Measurements from ENCODE around the gene KCNK7.
A peak's percentile ranks its signal among the peaks of the same experiment; 100 is the strongest.

KCNK7 gene

GRCh38 chr11:65559535-65559934 is 36.1 kb downstream of the KCNK7 start:
- Histone ChIP-seq H3K27ac (ENCODE audit: low read depth, low read length) (peak overlapping the region; percentile 36), H3K9me3 (ENCODE audit: insufficient read depth, low read depth, low read length) (no peaks in the 10 kb centered on the region), H4K91ac (ENCODE audit: low read depth, low read length) (peak overlapping the region; percentile 93), H3K79me1 (ENCODE audit: low read length) (peaks cover 27% of the 10 kb centered on the region), H2AK5ac (ENCODE audit: low read length) (peak overlapping the region; percentile 33), H3K4me1 (ENCODE audit: control insufficient read depth in 1 of 2, insufficient read depth in 2 of 2, low read length in 2 of 2) (peaks cover 34 to 44% of the 10 kb centered on the region in 2 experiments), H3K4ac (ENCODE audit: low read depth, low read length) (no peak overlapping the region), H4K8ac (ENCODE audit: low read depth, low read length) (peak overlapping the region; percentile 92), H2BK120ac (ENCODE audit: insufficient read depth, low read length, poor library complexity) (peak overlapping the region; percentile 67), H3K23ac (ENCODE audit: low read length) (no peak overlapping the region), H3K18ac (ENCODE audit: low read length) (no peak overlapping the region), H3K14ac (ENCODE audit: low read length) (peak overlapping the region; percentile 80), H2AFZ (ENCODE audit: insufficient read depth, low read length, poor library complexity) (no peak overlapping the region), H2BK12ac (ENCODE audit: low read length) (peak overlapping the region; percentile 20), H3K4me2 (ENCODE audit: low read length) (no peak overlapping the region), H2BK5ac (ENCODE audit: low read depth, low read length, poor library complexity) (peak overlapping the region; percentile 38), H3K4me3 (ENCODE audit: low read depth, low read length) (no peak overlapping the region), H3K9ac (ENCODE audit: low read length) (no peak overlapping the region), H3K36me3 (ENCODE audit: control insufficient read depth in 1 of 2, insufficient read depth in 2 of 2, low read length in 2 of 2) (no peaks in the 10 kb centered on the region), H4K12ac (ENCODE audit: low read depth, low read length) (no peak overlapping the region), H3K27me3 (ENCODE audit: insufficient read depth, low read length) (no peaks in the 10 kb centered on the region), H3K79me2 (ENCODE audit: control insufficient read depth, insufficient read depth, low read length, poor library complexity) (peaks cover 6% of the 10 kb centered on the region)
- no peak for DNase-seq
- no CpG with 5 or more reads among the region's 5 CpGs for WGBS (ENCODE audit: extremely low coverage, insufficient coverage, insufficient read length)

GRCh38 chr11:65558930-65559509 is 36.6 kb downstream of the KCNK7 start:
- peak overlapping the region; percentile 57 for H4K12ac ChIP-seq (ENCODE audit: low read depth, low read length)
- H3K27ac ChIP-seq (ENCODE audit: low read depth, low read length) = peak overlapping the region; percentile 37
- H2BK120ac ChIP-seq (ENCODE audit: insufficient read depth, low read length, poor library complexity) = peak overlapping the region; percentile 67
- H3K23ac ChIP-seq (ENCODE audit: low read length) = no peak overlapping the region
- peak overlapping the region; percentile 20 for H2BK12ac ChIP-seq (ENCODE audit: low read length)
- H3K4ac ChIP-seq (ENCODE audit: low read depth, low read length) = peak overlapping the region; percentile 14
- peaks cover 27% of the 10 kb centered on the region for H3K79me1 ChIP-seq (ENCODE audit: low read length)
- H3K18ac ChIP-seq (ENCODE audit: low read length) = peak overlapping the region; percentile 78
- peak overlapping the region; percentile 80 for H3K14ac ChIP-seq (ENCODE audit: low read length)
- WGBS (ENCODE audit: extremely low coverage, insufficient coverage, insufficient read length) = no CpG with 5 or more reads among the region's 19 CpGs
- H4K8ac ChIP-seq (ENCODE audit: low read depth, low read length) = peak overlapping the region; percentile 92
- peak overlapping the region; percentile 46 for H3K4me2 ChIP-seq (ENCODE audit: low read length)
- peaks cover 37 to 45% of the 10 kb centered on the region in 2 experiments for H3K4me1 ChIP-seq (ENCODE audit: control insufficient read depth in 1 of 2, insufficient read depth in 2 of 2, low read length in 2 of 2)
- no peaks in the 10 kb centered on the region for H3K9me3 ChIP-seq (ENCODE audit: insufficient read depth, low read depth, low read length)
- H3K79me2 ChIP-seq (ENCODE audit: control insufficient read depth, insufficient read depth, low read length, poor library complexity) = peaks cover 6% of the 10 kb centered on the region
- DNase-seq = no peak
- no peaks in the 10 kb centered on the region for H3K27me3 ChIP-seq (ENCODE audit: insufficient read depth, low read length)
- peak overlapping the region; percentile 93 for H4K91ac ChIP-seq (ENCODE audit: low read depth, low read length)
- H2AFZ ChIP-seq (ENCODE audit: insufficient read depth, low read length, poor library complexity) = peak overlapping the region; percentile 75
- H2AK5ac ChIP-seq (ENCODE audit: low read length) = peak overlapping the region; percentile 33
- peak overlapping the region; percentile 38 for H2BK5ac ChIP-seq (ENCODE audit: low read depth, low read length, poor library complexity)
- H3K36me3 ChIP-seq (ENCODE audit: control insufficient read depth in 1 of 2, insufficient read depth in 2 of 2, low read length in 2 of 2) = no peaks in the 10 kb centered on the region
- H3K4me3 ChIP-seq (ENCODE audit: low read depth, low read length) = no peak overlapping the region
- H3K9ac ChIP-seq (ENCODE audit: low read length) = no peak overlapping the region

- peak within 1 kb of the TSS; percentile 75 for H2AFZ ChIP-seq (ENCODE audit: insufficient read depth, low read length, poor library complexity)
- no peaks in the 10 kb centered on the region for H3K36me3 ChIP-seq (ENCODE audit: control insufficient read depth in 1 of 2, insufficient read depth in 2 of 2, low read length in 2 of 2)
- H2AK5ac ChIP-seq (ENCODE audit: low read length) = peak within 1 kb of the TSS; percentile 66
- peak; percentile 67 to 80 for DNase-seq
- H2BK12ac ChIP-seq (ENCODE audit: low read length) = peak within 1 kb of the TSS; percentile 56
- H3K23ac ChIP-seq (ENCODE audit: low read length) = no peak within 1 kb of the TSS
- no peak within 1 kb of the TSS for H3K9ac ChIP-seq (ENCODE audit: low read length)
- peak within 1 kb of the TSS; percentile 51 for H3K4me3 ChIP-seq (ENCODE audit: low read depth, low read length)
- peak within 1 kb of the TSS; percentile 92 for H4K8ac ChIP-seq (ENCODE audit: low read depth, low read length)
- peak within 1 kb of the TSS; percentile 59 for H3K4ac ChIP-seq (ENCODE audit: low read depth, low read length)
- peak within 1 kb of the TSS; percentile 81 for H4K12ac ChIP-seq (ENCODE audit: low read depth, low read length)
- peak within 1 kb of the TSS; percentile 62 for H3K4me2 ChIP-seq (ENCODE audit: low read length)
- peak within 1 kb of the TSS; percentile 93 for H4K91ac ChIP-seq (ENCODE audit: low read depth, low read length)
- H3K4me1 ChIP-seq (ENCODE audit: control insufficient read depth in 1 of 2, insufficient read depth in 2 of 2, low read length in 2 of 2) = peaks cover 40 to 50% of the 10 kb centered on the region in 2 experiments
- H3K9me3 ChIP-seq (ENCODE audit: insufficient read depth, low read depth, low read length) = no peaks in the 10 kb centered on the region
- peak within 1 kb of the TSS; percentile 85 for H2BK120ac ChIP-seq (ENCODE audit: insufficient read depth, low read length, poor library complexity)
- peaks cover 6% of the 10 kb centered on the region for H3K79me2 ChIP-seq (ENCODE audit: control insufficient read depth, insufficient read depth, low read length, poor library complexity)
- H2BK5ac ChIP-seq (ENCODE audit: low read depth, low read length, poor library complexity) = peak within 1 kb of the TSS; percentile 82
- H3K27ac ChIP-seq (ENCODE audit: low read depth, low read length) = peak within 1 kb of the TSS; percentile 73
- H3K14ac ChIP-seq (ENCODE audit: low read length) = peak within 1 kb of the TSS; percentile 80
- H3K79me1 ChIP-seq (ENCODE audit: low read length) = peaks cover 30% of the 10 kb centered on the region
- WGBS (ENCODE audit: extremely low coverage, insufficient coverage, insufficient read length) = no CpG with 5 or more reads among the region's 79 CpGs
- H3K18ac ChIP-seq (ENCODE audit: low read length) = peak within 1 kb of the TSS; percentile 85
- H3K27me3 ChIP-seq (ENCODE audit: insufficient read depth, low read length) = no peaks in the 10 kb centered on the region
These were observed 37.3 kb downstream of the KCNK7 start, which contains the start of gene LTBP3 for GRCh38 chr11:65558002-65558929. LTBP3 (minus strand) TSS chr11:65558359; CDS start chr11:65557959, 400 bp downstream.

GRCh38 chr11:65557280-65558001 is 38.2 kb downstream of the KCNK7 start:
- Histone ChIP-seq H2BK12ac (ENCODE audit: low read length) (peak overlapping the region; percentile 56), H3K27me3 (ENCODE audit: insufficient read depth, low read length) (no peaks in the 10 kb centered on the region), H3K9me3 (ENCODE audit: insufficient read depth, low read depth, low read length) (no peaks in the 10 kb centered on the region), H3K79me2 (ENCODE audit: control insufficient read depth, insufficient read depth, low read length, poor library complexity) (peaks cover 6% of the 10 kb centered on the region), H3K79me1 (ENCODE audit: low read length) (peaks cover 30% of the 10 kb centered on the region), H4K12ac (ENCODE audit: low read depth, low read length) (peak overlapping the region; percentile 31), H3K4me2 (ENCODE audit: low read length) (peak overlapping the region; percentile 62), H3K27ac (ENCODE audit: low read depth, low read length) (peak overlapping the region; percentile 73), H2BK5ac (ENCODE audit: low read depth, low read length, poor library complexity) (no peak overlapping the region), H4K91ac (ENCODE audit: low read depth, low read length) (peak overlapping the region; percentile 87), H3K14ac (ENCODE audit: low read length) (peak overlapping the region; percentile 74), H2AK5ac (ENCODE audit: low read length) (peak overlapping the region; percentile 66), H2AFZ (ENCODE audit: insufficient read depth, low read length, poor library complexity) (peak overlapping the region; percentile 23), H3K4ac (ENCODE audit: low read depth, low read length) (peak overlapping the region; percentile 28), H3K18ac (ENCODE audit: low read length) (peak overlapping the region; percentile 48), H4K8ac (ENCODE audit: low read depth, low read length) (peak overlapping the region; percentile 82), H3K36me3 (ENCODE audit: control insufficient read depth in 1 of 2, insufficient read depth in 2 of 2, low read length in 2 of 2) (no peaks in the 10 kb centered on the region), H3K4me3 (ENCODE audit: low read depth, low read length) (no peak overlapping the region), H3K23ac (ENCODE audit: low read length) (no peak overlapping the region), H3K4me1 (ENCODE audit: control insufficient read depth in 1 of 2, insufficient read depth in 2 of 2, low read length in 2 of 2) (peaks cover 40 to 50% of the 10 kb centered on the region in 2 experiments), H3K9ac (ENCODE audit: low read length) (no peak overlapping the region), H2BK120ac (ENCODE audit: insufficient read depth, low read length, poor library complexity) (peak overlapping the region; percentile 4)
- DNase-seq = no peak
- no CpG with 5 or more reads among the region's 47 CpGs for WGBS (ENCODE audit: extremely low coverage, insufficient coverage, insufficient read length)

Measured in trophoblast cell (in vitro differentiated cells and primary cell).